Spleen (tissue), 11 donors: ENCODE measurements around the gene DBI. TPM values are rescaled to one million over a fixed set of nuclear protein-coding genes. Genes with fewer than 3 reads are reported as not detected.
"Not testable (repeated sequence)": the region's sequence is repeated elsewhere in the genome, so short reads cannot be mapped to it uniquely, and the experiment has no call there.

Experiments used
- DNase-seq: peaks from one replicate; pipeline ENCODE4 v3.0.0-alpha.2; 2020
- H3K27ac ChIP-seq, 8 donors: fragments of 200-600 bp; sonication (generic) in 7 of 8; 1 replicate in 4 of 8; 2 replicates in 4 of 8; pipeline versions ENCODE4 v1.5.0 to v1.8.0; 2016 to 2021; ENCODE audit warnings: inconsistent platforms in 4 of 8, mild to moderate bottlenecking in 4 of 8, moderate library complexity in 1 of 8
- H3K27me3 ChIP-seq, 7 donors: fragments of 200-600 bp; sonication (generic) in 6 of 7; replicated peaks in 1 of 7; 1 replicate in 4 of 7; 2 replicates in 3 of 7; pipeline versions ENCODE4 v1.5.0 to v1.8.0; 2016 to 2021; ENCODE audit warnings: inconsistent platforms in 3 of 7, mild to moderate bottlenecking in 1 of 7
- H3K36me3 ChIP-seq, 6 donors: fragments of 200-600 bp; sonication (generic) in 5 of 6; 1 replicate in 4 of 6; 2 replicates in 2 of 6; pipeline versions ENCODE4 v1.5.0 to v1.8.0; 2016 to 2021; ENCODE audit warnings: inconsistent platforms in 2 of 6
- H3K4me1 ChIP-seq, 6 donors: fragments of 200-600 bp; sonication (generic) in 5 of 6; 1 replicate in 3 of 6; 2 replicates in 3 of 6; pipeline versions ENCODE4 v1.5.0 to v1.8.0; 2016 to 2021; ENCODE audit warnings: inconsistent platforms in 3 of 6
- H3K4me3 ChIP-seq, 8 donors: fragments of 200-600 bp; sonication (generic) in 7 of 8; 1 replicate in 4 of 8; 2 replicates in 4 of 8; pipeline versions ENCODE4 v1.5.0 to v1.8.0; 2016 to 2021; ENCODE audit warnings: inconsistent platforms in 4 of 8, mild to moderate bottlenecking in 4 of 8, moderate library complexity in 2 of 8
- H3K9me3 ChIP-seq, 8 donors: fragments of 200-600 bp; sonication (generic) in 7 of 8; 1 replicate in 4 of 8; 2 replicates in 4 of 8; pipeline versions ENCODE4 v1.5.0 to v1.8.0; 2016 to 2021; ENCODE audit warnings: inconsistent platforms in 4 of 8
- POLR2A ChIP-seq, 3 donors: fragments of 450-650 bp; IDR thresholded peaks; one replicate each; pipeline ENCODE4 v1.5.1; 2017; ENCODE audit warnings: antibody characterized with exemption in 3 of 3, mild to moderate bottlenecking in 1 of 3
- POLR2AphosphoS5 ChIP-seq, 3 donors: sonication (generic); formaldehyde crosslinking; IDR thresholded peaks; one replicate each; pipeline ENCODE4 v1.5.1; 2017; ENCODE audit warnings: antibody characterized with exemption in 3 of 3
- WGBS, 5 donors: extraction: QIAGEN DNeasy Blood & Tissue Kit in 3 of 5; methylation state at CpG; one replicate each; pipeline versions ENCODE4 v1.1.5 to v1.1.7; 2013 to 2018; 5-methylcytosine and 5-hydroxymethylcytosine counted together
- intact Hi-C: fragments of 100-400 bp; cut with DNase I; formaldehyde crosslinking; loops from one replicate; pipeline ENCODE4 v1.15.0; 2023; ENCODE audit warnings: low total_unique reads
- polyA plus RNA-seq, 3 donors: library from polyadenylated mRNA; stranded (reverse); fragments of 200-250 nt; gene quantifications; one replicate each; pipeline ENCODE4 v1.2.1, GENCODE V29; 2013
- total RNA-seq, 7 donors: library from RNA; depleted of rRNA in 3 of 7; stranded (reverse); fragments of >200 nt in 3 of 7; fragmentation: NEBNext Ultra II Directional in 4 of 7; extraction: Animal tissue kit (Norgen Biotek cat#: 25700) in 4 of 7; gene quantifications; one replicate each; pipeline versions ENCODE4 v1.1.0 to v1.2.1, GENCODE V29; 2016 to 2021
- TF ChIP-seq, protein P1 (sequence below), 11 experiments: fragments of 200-600 bp in 7 of 11; fragments of 450-650 bp in 4 of 11; sonication (generic) in 4 of 11; IDR thresholded peaks in 8 of 11; conservative IDR thresholded peaks in 3 of 11; 1 replicate in 7 of 11; 2 replicates in 4 of 11; pipeline versions ENCODE4 v1.4.0 to v1.8.0; 2016 to 2021; ENCODE audit warnings: antibody characterized with exemption in 11 of 11, inconsistent platforms in 4 of 11, mild to moderate bottlenecking in 1 of 11
- donor health status: healthy with polysubstance abuse.
- donor health status: DM: no; HTN: no; CAD: no; lungs with moderate emphysema.
- donor health status: DM: no; HTN: no; CAD: no.
- donor health status: Bipolar disorder and iron deficiency.
- donor health status: healthy.
- donor health status: DM: no; HTN: no; CAD: no.
- donor health status: DM: yes; HTN: yes; CAD: no.

The DBI gene
- total and polyA plus RNA-seq, 10 donors = 37.3 to 321 (median 61.2) TPM

DNA sequence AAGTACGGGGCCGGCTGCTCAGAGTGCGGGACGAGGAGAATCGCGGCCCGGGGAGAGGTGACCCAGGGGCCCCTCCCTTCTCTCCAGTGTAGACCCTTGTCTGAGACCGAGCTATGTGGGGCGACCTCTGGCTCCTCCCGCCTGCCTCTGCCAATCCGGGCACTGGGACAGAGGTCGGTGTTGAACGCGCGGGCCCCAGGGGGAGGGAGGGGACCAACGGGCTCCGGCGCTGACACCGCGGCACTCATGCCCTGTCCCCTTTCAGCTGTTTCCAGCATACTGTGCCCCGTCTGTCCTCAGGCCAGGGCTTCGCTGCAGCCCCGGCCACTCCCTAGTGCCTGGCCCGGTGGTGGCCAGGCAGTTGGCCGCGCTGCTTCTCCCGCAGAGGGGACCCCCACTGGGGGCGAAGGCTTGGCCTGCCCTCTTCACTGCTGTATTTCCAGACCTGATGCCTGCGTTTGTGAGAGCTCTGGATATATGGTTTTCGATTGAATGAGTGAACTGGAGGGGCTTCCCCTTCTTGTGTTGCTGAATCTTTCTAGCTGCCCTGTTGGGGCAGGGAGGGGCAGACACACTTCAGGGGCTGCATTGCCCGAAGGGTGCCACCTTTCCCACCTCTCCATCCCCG is 809 bp downstream of the DBI start:
- peaks cover 13 to 45% (median 32%) of the 10 kb centered on the region in 6 donors for H3K4me1 ChIP-seq
- WGBS, 5 donors = 5 to 12% (median 8%) methylated on average over 20 to 32 of the region's 32 CpGs
- no peaks in the 10 kb centered on the region for H3K27me3 ChIP-seq
- peaks cover 0 to 1% (median 0%) of the 10 kb centered on the region in 8 donors for H3K9me3 ChIP-seq
- TF ChIP-seq, protein P1, sequence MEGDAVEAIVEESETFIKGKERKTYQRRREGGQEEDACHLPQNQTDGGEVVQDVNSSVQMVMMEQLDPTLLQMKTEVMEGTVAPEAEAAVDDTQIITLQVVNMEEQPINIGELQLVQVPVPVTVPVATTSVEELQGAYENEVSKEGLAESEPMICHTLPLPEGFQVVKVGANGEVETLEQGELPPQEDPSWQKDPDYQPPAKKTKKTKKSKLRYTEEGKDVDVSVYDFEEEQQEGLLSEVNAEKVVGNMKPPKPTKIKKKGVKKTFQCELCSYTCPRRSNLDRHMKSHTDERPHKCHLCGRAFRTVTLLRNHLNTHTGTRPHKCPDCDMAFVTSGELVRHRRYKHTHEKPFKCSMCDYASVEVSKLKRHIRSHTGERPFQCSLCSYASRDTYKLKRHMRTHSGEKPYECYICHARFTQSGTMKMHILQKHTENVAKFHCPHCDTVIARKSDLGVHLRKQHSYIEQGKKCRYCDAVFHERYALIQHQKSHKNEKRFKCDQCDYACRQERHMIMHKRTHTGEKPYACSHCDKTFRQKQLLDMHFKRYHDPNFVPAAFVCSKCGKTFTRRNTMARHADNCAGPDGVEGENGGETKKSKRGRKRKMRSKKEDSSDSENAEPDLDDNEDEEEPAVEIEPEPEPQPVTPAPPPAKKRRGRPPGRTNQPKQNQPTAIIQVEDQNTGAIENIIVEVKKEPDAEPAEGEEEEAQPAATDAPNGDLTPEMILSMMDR (IDR thresholded peaks at IDR 0.05 in 8 of 11, conservative IDR thresholded peaks at IDR 0.05 in 3 of 11) = no peak
- TF ChIP-seq POLR2AphosphoS5 (IDR thresholded peaks at IDR 0.05) (no peak), POLR2A (IDR thresholded peaks at IDR 0.05) (no peak)
- DNase-seq = peak; percentile 92
- intact Hi-C loops = no loop called here
- peaks cover 0 to 45% (median 36%) of the 10 kb centered on the region in 6 donors for H3K36me3 ChIP-seq
- H3K27ac ChIP-seq = peak overlapping the region; percentile 44 to 94 (median 88)
- peak overlapping the region; percentile 60 to 95 (median 82) for H3K4me3 ChIP-seq

DNA sequence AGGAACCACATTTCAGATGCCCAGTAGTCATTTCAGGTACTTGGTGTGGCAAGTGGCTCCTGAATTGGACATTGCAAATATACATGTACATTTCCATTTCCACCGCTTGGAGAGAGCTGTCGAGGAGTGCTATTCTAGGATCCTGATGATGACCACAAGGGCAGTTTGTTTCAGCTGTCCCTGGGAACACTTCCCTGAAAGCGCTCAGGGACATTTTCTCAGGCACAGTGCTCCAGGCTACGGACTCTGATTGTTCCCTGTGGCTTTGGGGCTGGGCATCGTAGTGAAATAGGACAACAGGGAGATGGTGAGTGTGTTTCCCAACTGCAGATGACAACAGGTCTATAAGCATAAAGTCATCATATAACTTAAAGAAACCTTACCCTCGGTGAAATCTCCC is 3.1 kb downstream of the DBI start:
- H3K36me3 ChIP-seq = peaks cover 6 to 67% (median 56%) of the 10 kb centered on the region in 6 donors
- no peaks in the 10 kb centered on the region for H3K27me3 ChIP-seq
- intact Hi-C loops = no loop called here
- H3K9me3 ChIP-seq = peaks cover 0 to 24% (median 19%) of the 10 kb centered on the region in 8 donors
- peaks cover 13 to 36% (median 26%) of the 10 kb centered on the region in 6 donors for H3K4me1 ChIP-seq
- no peak overlapping the region for H3K4me3 ChIP-seq
- H3K27ac ChIP-seq = no peak overlapping the region
- 86 to 98% (median 95%) methylated on average over 6 of the region's 6 CpGs for WGBS, 5 donors
- no peak for TF ChIP-seq POLR2A (IDR thresholded peaks at IDR 0.05)
- TF ChIP-seq, protein P1 (IDR thresholded peaks at IDR 0.05 in 8 of 11, conservative IDR thresholded peaks at IDR 0.05 in 3 of 11) = no peak
- no peak for TF ChIP-seq POLR2AphosphoS5 (IDR thresholded peaks at IDR 0.05)
- no peak for DNase-seq

- Histone ChIP-seq H3K27me3 (no peaks in the 10 kb centered on the region), H3K36me3 (peaks cover 6 to 71% (median 56%) of the 10 kb centered on the region in 6 donors), H3K4me3 (no peak overlapping the region), H3K4me1 (peaks cover 4 to 23% (median 14%) of the 10 kb centered on the region in 6 donors), H3K27ac (no peak overlapping the region), H3K9me3 (peaks cover 0 to 24% (median 19%) of the 10 kb centered on the region in 8 donors)
- no peak for TF ChIP-seq POLR2AphosphoS5 (IDR thresholded peaks at IDR 0.05)
- TF ChIP-seq, protein P1 (IDR thresholded peaks at IDR 0.05 in 8 of 11, conservative IDR thresholded peaks at IDR 0.05 in 3 of 11) = no peak
- TF ChIP-seq POLR2A (IDR thresholded peaks at IDR 0.05) = no peak
- intact Hi-C loops = no loop called here
- no peak for DNase-seq
- 70 to 88% (median 85%) methylated on average over 6 of the region's 6 CpGs for WGBS, 5 donors
These were observed 4.3 kb downstream of the DBI start for GRCh38 chr2:119371111-119371510.

GRCh38 chr2:119372778-119373568 is 6.2 kb downstream of the DBI start:
- WGBS, 5 donors = 78 to 88% (median 86%) methylated on average over 6 to 7 of the region's 7 CpGs
- TF ChIP-seq POLR2A (IDR thresholded peaks at IDR 0.05) (no peak), POLR2AphosphoS5 (IDR thresholded peaks at IDR 0.05) (no peak)
- intact Hi-C loops = no loop called here
- Histone ChIP-seq H3K4me3 (no peak overlapping the region), H3K36me3 (peaks cover 6 to 71% (median 56%) of the 10 kb centered on the region in 6 donors), H3K4me1 (peaks cover under 1 to 13% (median 6%) of the 10 kb centered on the region in 6 donors), H3K27me3 (no peaks in the 10 kb centered on the region), H3K27ac (no peak overlapping the region), H3K9me3 (peaks cover 0 to 24% (median 19%) of the 10 kb centered on the region in 8 donors)
- DNase-seq = no peak

GRCh38 chr2:119373907-119374745 is 7.3 kb downstream of the DBI start:
- H3K4me3 ChIP-seq, DNase-seq, intact Hi-C loops, H3K4me1 ChIP-seq, H3K27ac ChIP-seq, H3K27me3 ChIP-seq: not testable (repeated sequence)
- WGBS, 5 donors = 96 to 99% (median 98%) methylated on average over 5 of the region's 5 CpGs
- Histone ChIP-seq H3K9me3 (peaks cover 0 to 24% (median 19%) of the 10 kb centered on the region in 8 donors), H3K36me3 (peaks cover 6 to 61% (median 50%) of the 10 kb centered on the region in 6 donors)

- H3K27me3 ChIP-seq, DNase-seq, H3K27ac ChIP-seq, H3K4me1 ChIP-seq, intact Hi-C loops, H3K4me3 ChIP-seq: not testable (repeated sequence)
- peaks cover 6 to 38% (median 33%) of the 10 kb centered on the region in 6 donors for H3K36me3 ChIP-seq
- H3K9me3 ChIP-seq = peaks cover 0 to 24% (median 19%) of the 10 kb centered on the region in 8 donors
- 88 to 96% (median 95%) methylated on average over 6 of the region's 6 CpGs for WGBS, 5 donors
These were observed 9.6 kb downstream of the DBI start for GRCh38 chr2:119376406-119376805.
